A673 (cell line): ENCODE results near the gene MTCH2.

Experiments used
- EZH2 ChIP-seq: fragments of 200-600 bp; sonication (generic); IDR thresholded peaks from 2 replicates; pipeline ENCODE4 v1.6.1; 2017; ENCODE audit warnings: borderline replicate concordance, low read depth, mild to moderate bottlenecking, mixed read lengths, antibody characterized with exemption, low read length; ENCODE audit not compliant: poor library complexity, severe bottlenecking
- TF ChIP-seq, protein P1 (sequence below): fragments of 300-800, 200-600 bp; sonication (generic); conservative IDR thresholded peaks from 2 replicates; pipeline ENCODE4 v1.5.1; 2017; ENCODE audit warnings: low read depth, mild to moderate bottlenecking, antibody characterized with exemption, low read length, moderate library complexity, mixed read lengths

DNA sequence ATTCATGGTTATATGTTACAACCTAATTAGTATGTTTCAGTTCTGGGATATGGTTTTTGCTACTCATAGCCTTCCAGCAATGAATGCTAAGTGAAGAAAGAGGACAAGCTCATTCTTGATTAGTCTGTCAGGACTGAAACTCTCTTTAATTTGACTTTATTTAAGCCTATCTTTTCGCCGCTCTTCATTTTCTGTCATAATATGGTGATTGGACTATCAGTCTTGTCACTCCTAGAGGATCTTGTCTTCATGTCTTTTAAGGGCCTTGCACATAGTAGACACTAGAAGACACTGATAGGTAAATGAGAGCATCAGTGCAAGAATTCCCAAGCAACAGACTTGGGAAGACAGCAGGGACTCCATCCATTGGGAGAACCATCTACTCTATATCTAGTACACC, 18.9 kb upstream of the MTCH2 start:
- TF ChIP-seq, protein P1, sequence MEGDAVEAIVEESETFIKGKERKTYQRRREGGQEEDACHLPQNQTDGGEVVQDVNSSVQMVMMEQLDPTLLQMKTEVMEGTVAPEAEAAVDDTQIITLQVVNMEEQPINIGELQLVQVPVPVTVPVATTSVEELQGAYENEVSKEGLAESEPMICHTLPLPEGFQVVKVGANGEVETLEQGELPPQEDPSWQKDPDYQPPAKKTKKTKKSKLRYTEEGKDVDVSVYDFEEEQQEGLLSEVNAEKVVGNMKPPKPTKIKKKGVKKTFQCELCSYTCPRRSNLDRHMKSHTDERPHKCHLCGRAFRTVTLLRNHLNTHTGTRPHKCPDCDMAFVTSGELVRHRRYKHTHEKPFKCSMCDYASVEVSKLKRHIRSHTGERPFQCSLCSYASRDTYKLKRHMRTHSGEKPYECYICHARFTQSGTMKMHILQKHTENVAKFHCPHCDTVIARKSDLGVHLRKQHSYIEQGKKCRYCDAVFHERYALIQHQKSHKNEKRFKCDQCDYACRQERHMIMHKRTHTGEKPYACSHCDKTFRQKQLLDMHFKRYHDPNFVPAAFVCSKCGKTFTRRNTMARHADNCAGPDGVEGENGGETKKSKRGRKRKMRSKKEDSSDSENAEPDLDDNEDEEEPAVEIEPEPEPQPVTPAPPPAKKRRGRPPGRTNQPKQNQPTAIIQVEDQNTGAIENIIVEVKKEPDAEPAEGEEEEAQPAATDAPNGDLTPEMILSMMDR, result no peak
- no peak for TF ChIP-seq EZH2
